Smooth muscle cell (in vitro differentiated cells): ENCODE results near the gene ARAP1. TPM values are rescaled to one million over a fixed set of nuclear protein-coding genes. Genes with fewer than 3 reads are reported as not detected.

Experiments
- DNase-seq: peaks from one replicate; lab custom pipeline; 2025; ENCODE audit not compliant: unreplicated experiment; lab: John Stamatoyannopoulos, UW
- H2AFZ ChIP-seq: fragments of 200-600 bp; sonication (generic); 2 replicates; pipeline ENCODE4 v1.6.0; 2016; ENCODE audit warnings: antibody characterized with exemption, low read depth, mild to moderate bottlenecking
- H3F3A ChIP-seq: fragments of 200-600 bp; sonication (generic); 2 replicates; pipeline ENCODE4 v1.6.0; 2017; ENCODE audit warnings: antibody characterized with exemption, low read depth
- H3K27ac ChIP-seq: fragments of 200-600 bp; sonication (generic); 2 replicates; pipeline ENCODE4 v1.5.1; 2016; ENCODE audit warnings: low read depth, mild to moderate bottlenecking
- H3K27me3 ChIP-seq: fragments of 200-600 bp; sonication (generic); 2 replicates; pipeline ENCODE4 v1.6.1; 2016; ENCODE audit warnings: low read depth, mild to moderate bottlenecking
- H3K36me3 ChIP-seq: fragments of 200-600 bp; sonication (generic); 2 replicates; pipeline ENCODE4 v1.5.1; 2016; ENCODE audit warnings: low read depth
- H3K4me1 ChIP-seq: fragments of 200-600 bp; sonication (generic); 2 replicates; pipeline ENCODE4 v1.5.1; 2016; ENCODE audit warnings: low read depth
- H3K4me2 ChIP-seq: fragments of 200-600 bp; sonication (generic); 2 replicates; pipeline ENCODE4 v1.6.0; 2016; ENCODE audit warnings: mild to moderate bottlenecking
- H3K4me3 ChIP-seq: fragments of 200-600 bp; sonication (generic); 2 replicates; pipeline ENCODE4 v1.5.1; 2016; ENCODE audit warnings: mild to moderate bottlenecking
- H3K79me2 ChIP-seq: fragments of 200-600 bp; sonication (generic); 2 replicates; pipeline ENCODE4 v1.6.0; 2016; ENCODE audit warnings: low read depth, mild to moderate bottlenecking
- H3K9ac ChIP-seq: fragments of 200-600 bp; sonication (generic); 2 replicates; pipeline ENCODE4 v1.6.0; 2016; ENCODE audit warnings: low read depth
- H3K9me3 ChIP-seq: fragments of 200-600 bp; sonication (generic); replicated peaks from 2 replicates; pipeline ENCODE4 v1.5.1; 2016; ENCODE audit warnings: low read depth
- H4K20me1 ChIP-seq: fragments of 200-600 bp; sonication (generic); 2 replicates; pipeline ENCODE4 v1.6.0; 2016; ENCODE audit warnings: low read depth
- CTCF ChIP-seq: fragments of 200-600 bp; sonication (generic); IDR thresholded peaks from 2 replicates; pipeline ENCODE4 v1.5.1; 2017; ENCODE audit warnings: borderline replicate concordance, mild to moderate bottlenecking, antibody characterized with exemption; ENCODE audit not compliant: insufficient read depth, poor library complexity, severe bottlenecking
- WGBS: methylation state at CpG from one replicate; pipeline ENCODE4 v1.1.7; 2016; ENCODE audit warnings: low lambda C conversion rate; 5-methylcytosine and 5-hydroxymethylcytosine counted together
- polyA plus RNA-seq: library from polyadenylated mRNA; unstranded; fragments of >200 nt; fragmentation: Nextera tagmentation; extraction: Ambion mirVana; gene quantifications from 2 replicates; pipeline ENCODE4 v1.2.1, GENCODE V29; 2016
- total RNA-seq: library from RNA; depleted of rRNA; stranded (reverse); fragments of >200 nt; gene quantifications from 2 replicates; pipeline ENCODE4 v1.2.3, GENCODE V29; 2014

The ARAP1 gene
- total and polyA plus RNA-seq, 2 experiments from 2014 or later: 45.2 to 45.6 TPM

GRCh38 chr11:72753341-72754148, 1.3 kb upstream of the ARAP1 start:
- Histone ChIP-seq H3K27ac (peak overlapping the region; percentile 14), H2AFZ (no peak overlapping the region)
- WGBS: 89% methylated on average over 9 of the region's 9 CpGs

GRCh38 chr11:72751116-72752087, 806 bp downstream of the ARAP1 start:
- Histone ChIP-seq H4K20me1 (peaks cover 13% of the 10 kb centered on the region), H3K27me3 (no peaks in the 10 kb centered on the region), H3K27ac (no peak overlapping the region), H3K4me3 (peak overlapping the region; percentile 85), H3K4me2 (peak overlapping the region; percentile 88), H3K9ac (peak overlapping the region; percentile 49), H3K9me3 (no peaks in the 10 kb centered on the region), H3K4me1 (peaks cover 15% of the 10 kb centered on the region), H3K79me2 (peaks cover 9% of the 10 kb centered on the region), H3F3A (no peaks in the 10 kb centered on the region), H3K36me3 (no peaks in the 10 kb centered on the region), H2AFZ (no peak overlapping the region)
- no peak for TF ChIP-seq CTCF
- DNase-seq: no peak
- WGBS: 27% methylated on average over 17 of the region's 19 CpGs

More at GRCh38 chr11:72753341-72754148, 1.3 kb upstream of the ARAP1 start:
- Histone ChIP-seq H3K4me3 (no peak overlapping the region), H3F3A (no peaks in the 10 kb centered on the region), H3K9me3 (no peaks in the 10 kb centered on the region), H3K36me3 (no peaks in the 10 kb centered on the region), H4K20me1 (no peaks in the 10 kb centered on the region), H3K27me3 (no peaks in the 10 kb centered on the region), H3K79me2 (no peaks in the 10 kb centered on the region), H3K4me1 (peaks cover 15% of the 10 kb centered on the region), H3K9ac (no peak overlapping the region), H3K4me2 (peak overlapping the region; percentile 88)
- no peak for TF ChIP-seq CTCF
- no peak for DNase-seq

GRCh38 chr11:72750556-72751115, 1.6 kb downstream of the ARAP1 start:
- H4K20me1 ChIP-seq: peaks cover 13% of the 10 kb centered on the region
- no peaks in the 10 kb centered on the region for H3K9me3 ChIP-seq
- H3K79me2 ChIP-seq: peaks cover 9% of the 10 kb centered on the region
- no peak overlapping the region for H3K27ac ChIP-seq
- no peaks in the 10 kb centered on the region for H3K36me3 ChIP-seq
- H3K4me1 ChIP-seq: peaks cover 15% of the 10 kb centered on the region
- no peak overlapping the region for H3K4me3 ChIP-seq
- no peak for DNase-seq
- 90% methylated on average over 2 of the region's 2 CpGs for WGBS
- H3K4me2 ChIP-seq: peak overlapping the region; percentile 88
- H3K9ac ChIP-seq: no peak overlapping the region
- no peaks in the 10 kb centered on the region for H3K27me3 ChIP-seq
- H3F3A ChIP-seq: no peaks in the 10 kb centered on the region
- no peak for TF ChIP-seq CTCF
- no peak overlapping the region for H2AFZ ChIP-seq
